HL-60 (cell line): ENCODE data around the gene POU2AF3.

Experiments used
- DNase-seq, 2 experiments: peaks; one replicate each; pipeline ENCODE4 v3.0.0-alpha.2; 2010 to 2020; ENCODE audit warnings: low read depth in 1 of 2, low spot score in 1 of 2
- H3K27ac ChIP-seq: fragments of 250-450 bp; sonication (Bioruptor Pico); replicated peaks from 2 replicates; pipeline ENCODE4 v1.5.1; 2020; ENCODE audit warnings: mild to moderate bottlenecking, moderate library complexity
- H3K27me3 ChIP-seq: fragments of 250-450 bp; sonication (Bioruptor Pico); 2 replicates; pipeline ENCODE4 v1.5.1; 2021; ENCODE audit warnings: mild to moderate bottlenecking, moderate library complexity; ENCODE audit not compliant: insufficient read depth, poor library complexity, severe bottlenecking
- H3K4me3 ChIP-seq: replicated peaks from 2 replicates; pipeline ENCODE4 v1.5.1; 2011; ENCODE audit warnings: mild to moderate bottlenecking, control low read depth, low read length; ENCODE audit not compliant: insufficient read depth
- GABPA ChIP-seq: IDR thresholded peaks from 2 replicates; pipeline ENCODE4 v1.6.1; 2012; ENCODE audit warnings: low read depth
- POLR2AphosphoS5 ChIP-seq: IDR thresholded peaks from 2 replicates; pipeline ENCODE4 v1.6.1; 2012; ENCODE audit warnings: low read depth
- SPI1 ChIP-seq: IDR thresholded peaks from 2 replicates; pipeline ENCODE4 v1.6.1; 2012; ENCODE audit warnings: low read depth, mild to moderate bottlenecking, borderline replicate concordance
- TF ChIP-seq, protein P1 (sequence below): IDR thresholded peaks from 2 replicates; pipeline ENCODE4 v1.6.1; 2012; ENCODE audit warnings: low read depth; ENCODE audit not compliant: insufficient replicate concordance
- TF ChIP-seq, protein P2 (sequence below): IDR thresholded peaks from one replicate; pipeline ENCODE4 v1.5.1; 2011; ENCODE audit warnings: low read length, control low read depth, inconsistent platforms; ENCODE audit not compliant: insufficient read depth

Gene POU2AF3

DNA sequence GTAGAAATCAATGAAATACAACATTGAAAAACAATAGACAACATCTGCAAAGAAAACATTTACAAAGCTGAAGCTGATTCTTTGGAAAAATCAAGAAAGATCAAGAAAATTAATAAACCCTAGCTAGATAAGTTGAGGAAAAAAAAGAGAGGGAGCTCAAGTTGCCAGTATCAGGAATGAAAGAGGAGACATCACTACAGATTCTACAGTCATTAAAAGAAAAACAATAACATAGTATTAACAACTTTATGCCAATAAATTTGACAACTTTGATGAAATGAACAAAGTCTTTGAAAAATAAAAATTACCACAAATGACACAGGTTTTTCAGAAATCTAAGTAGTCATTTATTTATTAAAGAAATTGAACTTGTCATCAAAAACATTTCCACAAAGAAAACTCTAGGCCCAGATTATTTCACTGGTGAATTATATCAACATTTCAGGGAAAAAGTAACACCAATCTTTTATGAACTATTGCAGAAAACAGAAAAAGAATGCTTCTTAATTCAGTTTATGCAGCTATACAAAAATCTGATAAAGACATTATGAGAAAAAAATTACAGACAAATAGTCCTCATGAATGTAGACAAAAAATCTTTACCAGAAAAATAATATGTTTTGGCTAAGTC is 41.5 kb downstream of the POU2AF3 start:
- no peaks in the 10 kb centered on the region for H3K27me3 ChIP-seq
- DNase-seq = no peak
- TF ChIP-seq, protein P1, sequence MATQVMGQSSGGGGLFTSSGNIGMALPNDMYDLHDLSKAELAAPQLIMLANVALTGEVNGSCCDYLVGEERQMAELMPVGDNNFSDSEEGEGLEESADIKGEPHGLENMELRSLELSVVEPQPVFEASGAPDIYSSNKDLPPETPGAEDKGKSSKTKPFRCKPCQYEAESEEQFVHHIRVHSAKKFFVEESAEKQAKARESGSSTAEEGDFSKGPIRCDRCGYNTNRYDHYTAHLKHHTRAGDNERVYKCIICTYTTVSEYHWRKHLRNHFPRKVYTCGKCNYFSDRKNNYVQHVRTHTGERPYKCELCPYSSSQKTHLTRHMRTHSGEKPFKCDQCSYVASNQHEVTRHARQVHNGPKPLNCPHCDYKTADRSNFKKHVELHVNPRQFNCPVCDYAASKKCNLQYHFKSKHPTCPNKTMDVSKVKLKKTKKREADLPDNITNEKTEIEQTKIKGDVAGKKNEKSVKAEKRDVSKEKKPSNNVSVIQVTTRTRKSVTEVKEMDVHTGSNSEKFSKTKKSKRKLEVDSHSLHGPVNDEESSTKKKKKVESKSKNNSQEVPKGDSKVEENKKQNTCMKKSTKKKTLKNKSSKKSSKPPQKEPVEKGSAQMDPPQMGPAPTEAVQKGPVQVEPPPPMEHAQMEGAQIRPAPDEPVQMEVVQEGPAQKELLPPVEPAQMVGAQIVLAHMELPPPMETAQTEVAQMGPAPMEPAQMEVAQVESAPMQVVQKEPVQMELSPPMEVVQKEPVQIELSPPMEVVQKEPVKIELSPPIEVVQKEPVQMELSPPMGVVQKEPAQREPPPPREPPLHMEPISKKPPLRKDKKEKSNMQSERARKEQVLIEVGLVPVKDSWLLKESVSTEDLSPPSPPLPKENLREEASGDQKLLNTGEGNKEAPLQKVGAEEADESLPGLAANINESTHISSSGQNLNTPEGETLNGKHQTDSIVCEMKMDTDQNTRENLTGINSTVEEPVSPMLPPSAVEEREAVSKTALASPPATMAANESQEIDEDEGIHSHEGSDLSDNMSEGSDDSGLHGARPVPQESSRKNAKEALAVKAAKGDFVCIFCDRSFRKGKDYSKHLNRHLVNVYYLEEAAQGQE = no peak
- TF ChIP-seq SPI1 = no peak
- no peak for TF ChIP-seq POLR2AphosphoS5
- TF ChIP-seq, protein P2, sequence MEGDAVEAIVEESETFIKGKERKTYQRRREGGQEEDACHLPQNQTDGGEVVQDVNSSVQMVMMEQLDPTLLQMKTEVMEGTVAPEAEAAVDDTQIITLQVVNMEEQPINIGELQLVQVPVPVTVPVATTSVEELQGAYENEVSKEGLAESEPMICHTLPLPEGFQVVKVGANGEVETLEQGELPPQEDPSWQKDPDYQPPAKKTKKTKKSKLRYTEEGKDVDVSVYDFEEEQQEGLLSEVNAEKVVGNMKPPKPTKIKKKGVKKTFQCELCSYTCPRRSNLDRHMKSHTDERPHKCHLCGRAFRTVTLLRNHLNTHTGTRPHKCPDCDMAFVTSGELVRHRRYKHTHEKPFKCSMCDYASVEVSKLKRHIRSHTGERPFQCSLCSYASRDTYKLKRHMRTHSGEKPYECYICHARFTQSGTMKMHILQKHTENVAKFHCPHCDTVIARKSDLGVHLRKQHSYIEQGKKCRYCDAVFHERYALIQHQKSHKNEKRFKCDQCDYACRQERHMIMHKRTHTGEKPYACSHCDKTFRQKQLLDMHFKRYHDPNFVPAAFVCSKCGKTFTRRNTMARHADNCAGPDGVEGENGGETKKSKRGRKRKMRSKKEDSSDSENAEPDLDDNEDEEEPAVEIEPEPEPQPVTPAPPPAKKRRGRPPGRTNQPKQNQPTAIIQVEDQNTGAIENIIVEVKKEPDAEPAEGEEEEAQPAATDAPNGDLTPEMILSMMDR = no peak
- H3K27ac ChIP-seq = no peak overlapping the region
- H3K4me3 ChIP-seq = no peak overlapping the region

DNA sequence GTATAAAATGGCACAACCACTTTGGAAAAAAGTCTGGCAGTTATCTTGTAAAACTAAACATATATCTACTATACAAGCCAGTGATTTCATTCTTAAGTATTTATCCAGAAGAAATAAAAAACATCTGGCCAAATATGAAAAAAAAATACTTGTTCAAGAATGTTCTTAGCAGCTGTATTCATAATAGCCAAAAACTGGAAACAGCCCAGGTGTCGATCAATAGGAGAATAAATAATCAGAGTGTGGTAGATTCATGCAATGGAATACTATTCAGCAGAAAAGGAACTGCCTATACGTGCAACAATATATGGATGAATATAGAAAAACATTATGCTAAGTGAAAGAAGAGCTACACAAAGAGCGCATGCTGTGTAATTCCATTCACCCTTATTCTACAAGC is 44.0 kb downstream of the POU2AF3 start:
- Histone ChIP-seq H3K4me3 (no peak overlapping the region), H3K27me3 (no peaks in the 10 kb centered on the region), H3K27ac (no peak overlapping the region)
- TF ChIP-seq, protein P2 = no peak
- TF ChIP-seq GABPA (no peak), POLR2AphosphoS5 (no peak)
- TF ChIP-seq, protein P1 = no peak
- no peak for DNase-seq

DNA sequence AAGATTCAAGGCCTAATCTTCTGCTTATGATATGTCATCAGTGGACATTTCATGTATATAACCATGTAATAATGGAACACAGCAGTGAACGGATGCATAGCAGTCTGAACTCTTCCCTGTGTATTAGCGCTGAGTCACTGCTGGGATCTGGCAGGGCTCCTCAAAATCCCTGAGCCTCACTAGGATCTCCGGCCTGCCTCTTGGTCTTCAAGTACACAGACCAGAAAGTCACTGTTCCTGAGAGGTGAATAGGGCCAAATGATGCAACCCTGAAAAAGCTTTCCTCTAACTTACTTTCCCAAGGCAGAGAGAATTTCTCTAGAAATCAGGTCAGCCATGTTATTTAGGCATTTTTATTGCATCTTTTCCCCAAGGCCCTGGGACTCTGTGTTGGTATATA is 45.7 kb downstream of the POU2AF3 start:
- no peaks in the 10 kb centered on the region for H3K27me3 ChIP-seq
- no peak overlapping the region for H3K4me3 ChIP-seq
- no peak overlapping the region for H3K27ac ChIP-seq
- no peak for DNase-seq
- no peak for TF ChIP-seq POLR2AphosphoS5
- TF ChIP-seq, protein P2 = no peak
- TF ChIP-seq SPI1 = no peak
- no peak for TF ChIP-seq GABPA
- TF ChIP-seq, protein P1 = no peak
